Kidney capillary endothelial cell (primary cell): ENCODE results near the gene ATL3.
"Not testable (repeated sequence)": the region's sequence is repeated elsewhere in the genome, so short reads cannot be mapped to it uniquely, and the experiment has no call there.

ENCODE experiments used
- DNase-seq: peaks from one replicate; pipeline ENCODE4 v3.0.0-alpha.2; 2018; ENCODE audit warnings: low spot score

The ATL3 gene, protein sequence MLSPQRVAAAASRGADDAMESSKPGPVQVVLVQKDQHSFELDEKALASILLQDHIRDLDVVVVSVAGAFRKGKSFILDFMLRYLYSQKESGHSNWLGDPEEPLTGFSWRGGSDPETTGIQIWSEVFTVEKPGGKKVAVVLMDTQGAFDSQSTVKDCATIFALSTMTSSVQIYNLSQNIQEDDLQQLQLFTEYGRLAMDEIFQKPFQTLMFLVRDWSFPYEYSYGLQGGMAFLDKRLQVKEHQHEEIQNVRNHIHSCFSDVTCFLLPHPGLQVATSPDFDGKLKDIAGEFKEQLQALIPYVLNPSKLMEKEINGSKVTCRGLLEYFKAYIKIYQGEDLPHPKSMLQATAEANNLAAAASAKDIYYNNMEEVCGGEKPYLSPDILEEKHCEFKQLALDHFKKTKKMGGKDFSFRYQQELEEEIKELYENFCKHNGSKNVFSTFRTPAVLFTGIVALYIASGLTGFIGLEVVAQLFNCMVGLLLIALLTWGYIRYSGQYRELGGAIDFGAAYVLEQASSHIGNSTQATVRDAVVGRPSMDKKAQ

DNA sequence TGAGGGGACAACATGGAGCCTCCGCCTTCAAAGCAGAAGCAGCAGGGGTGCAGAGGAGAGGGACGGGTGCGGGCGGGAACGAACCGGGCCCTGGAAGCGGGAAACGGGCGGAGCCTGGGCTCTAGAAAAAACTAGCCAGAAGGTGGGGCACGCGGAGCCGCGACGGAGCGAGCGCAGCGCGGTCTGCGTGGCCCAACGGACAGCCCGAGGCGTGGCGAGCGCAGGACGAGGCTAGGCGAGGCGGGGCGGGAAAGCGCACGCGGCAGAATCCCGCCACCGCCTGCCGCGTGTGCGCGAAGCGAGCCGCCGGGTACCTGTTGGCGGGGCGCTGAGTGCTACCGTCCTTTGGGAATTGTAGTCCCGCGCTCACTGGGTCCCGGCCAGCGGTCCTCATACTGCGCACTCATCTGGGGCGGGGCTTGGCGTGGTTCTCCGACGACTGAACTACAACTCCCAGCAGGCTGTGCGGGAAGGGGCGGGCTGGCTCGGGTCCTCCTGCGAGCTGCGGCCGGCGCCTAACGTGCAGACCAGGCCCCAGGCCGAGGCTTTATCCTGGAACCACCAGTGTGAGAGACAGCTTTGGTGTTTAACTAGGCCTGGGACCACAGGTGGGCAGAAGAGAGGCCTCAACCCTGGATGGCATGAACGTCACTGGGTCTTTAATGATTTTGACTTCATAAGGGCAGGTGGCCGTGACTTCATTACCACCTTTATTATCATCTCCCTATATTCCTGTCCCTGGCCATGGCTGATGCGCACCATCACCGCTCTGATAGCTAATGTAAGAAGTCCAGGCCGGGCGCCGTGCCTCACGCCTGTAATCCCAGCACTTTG, at the start of gene ATL3:
TSS of gene ATL3 (minus strand) at position 55 of the 834 bp plus-strand sequence. CDS start at position 14, 41 bp downstream.
- DNase-seq, result peak; percentile 94

GRCh38 chr11:63720611-63721010, 49.4 kb upstream of the ATL3 start:
- no peak for DNase-seq

DNA sequence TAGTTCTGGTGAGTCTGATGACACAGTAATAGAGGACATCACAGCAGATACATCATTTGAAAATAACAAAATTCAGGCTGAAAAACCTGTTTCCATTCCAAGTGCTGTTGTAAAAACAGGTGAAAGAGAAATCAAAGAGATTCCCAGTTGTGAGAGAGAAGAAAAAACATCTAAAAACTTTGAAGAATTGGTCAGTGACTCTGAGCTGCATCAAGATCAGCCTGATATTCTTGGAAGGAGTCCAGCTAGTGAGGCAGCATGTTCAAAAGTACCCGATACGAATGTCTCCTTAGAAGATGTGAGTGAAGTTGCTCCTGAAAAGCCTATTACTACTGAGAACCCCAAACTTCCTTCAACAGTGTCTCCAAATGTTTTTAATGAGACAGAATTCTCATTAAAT, 48.8 kb upstream of the ATL3 start:
- no peak for DNase-seq

- DNase-seq, result no peak
Observed at GRCh38 chr11:63719001-63719400, 47.8 kb upstream of the ATL3 start.

DNA sequence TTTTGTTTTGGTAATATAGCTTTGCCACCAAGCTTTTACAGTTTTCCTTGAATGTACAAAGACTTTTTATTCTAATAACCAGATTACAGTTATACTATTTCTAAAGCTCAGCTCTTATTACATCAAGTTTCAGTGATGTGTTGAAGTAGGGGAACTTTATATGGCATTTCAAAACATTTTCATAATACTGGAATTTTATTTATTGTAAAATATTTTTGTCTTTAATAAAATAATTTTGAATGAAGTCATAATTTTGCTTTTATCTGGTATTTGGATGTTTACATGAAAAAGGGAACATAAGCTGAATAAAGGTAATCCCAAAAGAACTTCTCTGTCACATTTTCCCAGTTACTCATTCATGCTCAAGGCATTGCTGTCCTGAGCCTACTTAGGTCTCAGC, 44.9 kb upstream of the ATL3 start:
- DNase-seq, result no peak

DNA sequence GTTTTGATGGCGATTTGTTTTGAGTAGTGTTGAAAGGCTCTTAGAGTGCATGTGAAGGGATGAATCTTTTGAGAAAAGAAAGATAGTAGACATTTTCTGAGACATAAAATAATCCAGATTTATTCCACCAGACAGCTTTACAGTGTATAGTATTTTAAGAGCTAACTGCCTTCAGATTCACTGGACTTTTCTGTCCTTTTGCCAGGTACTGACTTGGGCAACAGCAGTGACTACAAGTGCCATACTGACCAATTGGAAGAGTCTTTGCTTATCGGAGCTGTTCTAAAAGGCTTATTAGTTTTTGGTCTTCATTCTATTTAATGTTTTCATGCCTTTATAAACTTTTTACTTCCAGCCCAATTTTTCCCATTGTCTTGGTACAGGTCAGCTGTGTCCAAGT, 42.6 kb upstream of the ATL3 start:
- DNase-seq, result no peak

DNA sequence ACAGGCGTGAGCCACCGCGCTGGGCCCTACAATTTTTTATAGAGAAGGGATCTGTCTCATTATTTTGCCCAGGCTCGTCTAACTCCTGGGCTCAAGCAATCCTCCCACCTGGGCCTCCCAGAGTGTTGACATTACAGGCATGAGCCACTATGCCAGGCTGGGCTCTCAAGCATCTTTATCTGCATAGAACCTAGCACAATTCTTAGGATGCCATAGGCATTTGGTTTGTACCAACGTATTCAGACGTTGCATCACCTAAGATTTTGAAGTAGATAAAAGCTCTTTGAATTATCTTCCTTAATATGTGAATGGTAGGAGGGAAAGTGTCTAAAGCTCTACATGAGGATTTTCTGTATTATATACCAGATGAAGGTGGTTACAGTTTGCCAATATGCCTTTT, 40.7 kb upstream of the ATL3 start:
- no peak for DNase-seq

- DNase-seq, result no peak
Observed at GRCh38 chr11:63710476-63711217, 39.5 kb upstream of the ATL3 start.

GRCh38 chr11:63709336-63709884, 38.2 kb upstream of the ATL3 start:
- DNase-seq, result peak; percentile 18

GRCh38 chr11:63708764-63709163, 37.6 kb upstream of the ATL3 start:
- DNase-seq, result no peak

DNA sequence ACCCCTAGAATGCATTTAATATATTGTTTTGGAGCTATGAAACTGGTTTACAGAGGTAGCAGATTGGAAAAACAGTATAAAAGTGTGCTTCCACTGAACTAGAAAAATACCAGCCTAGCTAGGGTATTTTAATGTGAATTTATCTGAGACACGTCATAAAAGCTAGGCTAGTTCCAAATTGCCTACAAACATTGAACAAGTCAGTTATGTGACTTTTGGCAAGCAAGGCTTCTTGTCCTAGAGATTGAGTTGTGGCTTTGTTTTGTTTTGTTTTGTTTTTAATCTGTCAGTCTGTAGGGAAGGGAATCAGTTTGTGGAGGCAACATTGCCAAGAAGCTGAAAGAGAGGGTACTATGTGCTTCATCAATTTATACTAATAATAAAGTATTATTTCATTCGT, 34.4 kb upstream of the ATL3 start:
- DNase-seq, result no peak

- no peak for DNase-seq
Observed at GRCh38 chr11:63699896-63700295, 28.7 kb upstream of the ATL3 start.

GRCh38 chr11:63698976-63699733, 28.0 kb upstream of the ATL3 start:
- DNase-seq, result no peak

DNA sequence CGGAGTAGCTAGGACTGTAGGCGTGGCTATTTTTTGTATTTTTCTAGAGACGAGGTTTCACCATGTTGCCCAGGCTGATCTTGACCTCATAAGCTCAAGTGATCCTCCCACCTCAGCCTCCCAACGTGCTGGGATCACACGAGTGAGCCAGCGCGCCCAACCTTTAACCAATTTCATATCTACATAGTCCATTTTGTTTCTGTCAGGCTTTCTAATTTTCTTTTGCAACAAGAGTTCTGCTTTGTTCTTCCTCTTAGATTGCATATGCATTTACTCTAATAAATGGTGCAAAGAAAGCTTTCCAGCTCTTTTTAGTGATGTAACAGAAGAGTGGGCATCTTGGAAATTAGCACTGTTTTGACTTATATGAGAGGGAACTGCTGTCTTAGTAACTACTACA, 23.4 kb upstream of the ATL3 start:
- no peak for DNase-seq

DNA sequence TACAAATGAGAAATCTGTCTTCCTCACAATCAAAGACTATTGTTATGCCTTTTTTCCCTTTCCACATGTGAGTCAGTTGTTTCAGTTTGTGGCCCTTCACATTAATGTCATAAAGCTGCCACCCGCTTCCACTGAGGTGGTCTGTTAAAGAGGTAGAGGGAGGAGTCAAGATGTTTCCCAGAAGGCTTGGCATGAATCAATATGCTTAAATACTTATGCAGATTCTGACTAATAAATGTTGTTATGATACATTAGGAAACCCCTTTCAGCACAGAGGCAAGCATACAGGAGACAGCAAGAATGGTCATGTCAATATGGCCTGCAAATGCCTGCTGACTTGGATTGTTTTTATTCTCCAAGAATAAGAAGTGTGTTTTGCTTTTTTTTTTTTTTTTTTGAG, 16.7 kb upstream of the ATL3 start:
- no peak for DNase-seq

DNA sequence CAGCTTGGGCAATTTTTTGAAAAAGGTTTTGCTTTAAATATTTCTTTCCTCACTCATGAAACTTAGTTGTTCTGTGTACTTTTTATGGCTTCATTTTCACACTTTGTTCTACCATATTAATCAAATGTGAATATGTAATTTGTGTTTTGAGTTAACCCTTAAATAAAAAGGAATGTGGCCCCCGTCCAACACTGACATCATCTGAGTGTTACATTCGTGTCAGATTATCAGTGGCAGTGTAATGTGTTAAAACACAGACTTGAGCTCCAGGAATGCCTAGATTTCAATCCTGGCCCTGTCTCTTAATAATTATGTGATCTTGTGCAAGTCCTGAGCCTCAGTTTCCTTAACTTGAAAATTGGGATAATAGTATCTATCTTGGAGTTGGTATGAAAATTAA, 15.8 kb upstream of the ATL3 start:
- no peak for DNase-seq

GRCh38 chr11:63685158-63685721, 14.1 kb upstream of the ATL3 start:
- not testable (repeated sequence) for DNase-seq

DNA sequence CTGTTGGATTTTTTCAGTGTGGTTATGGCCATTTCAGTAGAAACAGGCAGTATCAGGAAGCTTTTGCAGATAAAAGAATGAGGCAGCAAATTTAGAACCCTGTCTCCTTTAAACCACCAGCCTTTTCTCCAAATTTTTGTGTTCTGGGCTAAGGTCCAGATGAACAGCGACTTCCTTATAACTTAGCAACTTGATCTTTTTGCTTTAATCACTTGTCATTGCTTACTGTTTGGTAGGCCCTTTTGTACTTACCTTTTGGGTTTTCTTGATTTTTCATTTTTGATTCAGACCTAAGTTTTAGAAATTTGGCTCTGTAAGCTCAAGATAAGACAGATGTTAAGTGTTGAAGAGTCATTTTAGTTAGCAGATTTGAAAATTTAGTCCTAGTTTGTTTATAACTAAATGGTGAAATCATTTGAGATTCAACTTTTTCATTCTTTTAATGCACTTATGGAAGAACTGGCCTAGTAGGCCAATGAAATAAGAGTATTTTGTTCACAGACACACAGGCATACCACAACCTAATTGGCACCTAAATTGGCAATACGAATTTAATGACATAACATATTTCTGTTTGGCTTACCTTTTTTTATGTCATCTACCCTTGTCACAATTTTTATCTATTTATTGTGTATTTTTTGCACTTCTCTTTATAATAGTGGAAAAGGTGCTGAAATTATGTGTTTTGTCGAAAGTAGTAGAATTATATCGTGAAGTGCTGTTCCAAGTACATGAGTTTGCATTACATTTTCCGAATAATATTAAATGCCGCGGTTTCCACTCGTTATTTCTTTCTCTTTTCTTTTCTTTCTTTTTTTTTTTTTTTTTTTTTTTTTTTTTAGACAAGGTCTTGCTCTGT, 12.2 kb upstream of the ATL3 start:
- no peak for DNase-seq

- no peak for DNase-seq
Observed at GRCh38 chr11:63682066-63683021, 11.2 kb upstream of the ATL3 start.
